HEK293T (cell line): ENCODE measurements around the gene PFDN5.

ENCODE experiments used
- BHLHE40 ChIP-seq: fragments of 450-650 bp; IDR thresholded peaks from 2 replicates; pipeline ENCODE4 v1.6.1; 2016; ENCODE audit warnings: mild to moderate bottlenecking, moderate library complexity, borderline replicate concordance
- FOXM1 ChIP-seq: fragments of 450-650 bp; IDR thresholded peaks from 2 replicates; pipeline ENCODE4 v1.6.1; 2017; ENCODE audit warnings: mild to moderate bottlenecking, borderline replicate concordance
- PKNOX1 ChIP-seq: fragments of 450-650 bp; IDR thresholded peaks from 2 replicates; pipeline ENCODE4 v1.6.1; 2016
- ZNF384 ChIP-seq: fragments of 450-650 bp; IDR thresholded peaks from 2 replicates; pipeline ENCODE4 v1.6.1; 2016

- TF ChIP-seq FOXM1, result no peak
- no peak for TF ChIP-seq BHLHE40
- TF ChIP-seq ZNF384, result no peak
- TF ChIP-seq PKNOX1, result no peak
Measured at GRCh38 chr12:53251477-53252348, 43.6 kb upstream of the PFDN5 start.
